Ovary (tissue), 9 donors: ENCODE data around the gene TDRD9. TPM values are rescaled to one million over a fixed set of nuclear protein-coding genes. Genes with fewer than 3 reads are reported as not detected.
"Not testable (repeated sequence)": the region's sequence is repeated elsewhere in the genome, so short reads cannot be mapped to it uniquely, and the experiment has no call there.

ENCODE experiments used
- DNase-seq, 5 donors: peaks; one replicate each; pipeline ENCODE4 v3.0.0-alpha.2; 2019 to 2020
- H3K27ac ChIP-seq, 2 donors: fragments of 200-600 bp; one replicate each; pipeline versions ENCODE4 v1.5.1 to v1.8.0; 2019 to 2022
- H3K27me3 ChIP-seq: fragments of 200-600 bp; one replicate; pipeline ENCODE4 v1.8.0; 2022
- H3K36me3 ChIP-seq: fragments of 200-600 bp; sonication (generic); one replicate; pipeline ENCODE4 v1.5.1; 2019
- H3K4me1 ChIP-seq: one replicate; pipeline ENCODE4 v1.8.1; 2013; ENCODE audit warnings: mild to moderate bottlenecking, moderate library complexity; ENCODE audit not compliant: insufficient read depth
- H3K4me3 ChIP-seq: fragments of 200-600 bp; sonication (generic); one replicate; pipeline ENCODE4 v1.5.1; 2017
- H3K9me3 ChIP-seq, 2 donors: fragments of 200-600 bp in 1 of 2; sonication (generic) in 1 of 2; one replicate each; pipeline versions ENCODE4 v1.5.1 to v1.8.1; 2013 to 2019; ENCODE audit warnings: mild to moderate bottlenecking in 1 of 2, moderate library complexity in 1 of 2
- CTCF ChIP-seq, 3 donors: fragments of 450-650 bp in 2 of 3; fragments of 200-600 bp in 1 of 3; IDR thresholded peaks; one replicate each; pipeline versions ENCODE4 v1.5.1 to v1.8.0; 2016 to 2022; ENCODE audit warnings: antibody characterized with exemption in 3 of 3, mild to moderate bottlenecking in 1 of 3
- EP300 ChIP-seq: sonication (generic); formaldehyde crosslinking; IDR thresholded peaks from one replicate; pipeline ENCODE4 v1.6.1; 2017; ENCODE audit warnings: antibody characterized with exemption
- POLR2A ChIP-seq: fragments of 450-650 bp; IDR thresholded peaks from one replicate; pipeline ENCODE4 v1.6.1; 2017; ENCODE audit warnings: antibody characterized with exemption, mild to moderate bottlenecking, moderate library complexity
- WGBS, 3 donors: extraction: QIAGEN DNeasy Blood & Tissue Kit in 1 of 3; methylation state at CpG; one replicate each; pipeline versions ENCODE4 v1.1.5 to v1.1.7; 2013 to 2017; 5-methylcytosine and 5-hydroxymethylcytosine counted together
- intact Hi-C, 4 donors: fragments of 100-400 bp; cut with DNase I; formaldehyde crosslinking; loops; one replicate each; pipeline versions ENCODE4 v1.11.0 to v1.15.1; 2022 to 2023
- polyA plus RNA-seq, 2 donors: library from polyadenylated mRNA; stranded (reverse); fragments of 200-250 nt in 1 of 2; fragments of 350-450 nt in 1 of 2; fragmentation: Illumina TruSeq in 1 of 2; extraction: RNeasy Lipid Tissue Mini Kit (QIAGEN cat#74804) in 1 of 2; gene quantifications; one replicate each; pipeline ENCODE4 v1.2.3, GENCODE V29; 2013 to 2014
- total RNA-seq, 7 donors: library from RNA; depleted of rRNA in 2 of 7; stranded (reverse); fragments of >200 nt in 2 of 7; fragmentation: NEBNext Ultra II Directional in 3 of 7; extraction: Animal tissue kit (Norgen Biotek cat#: 25700) in 3 of 7; gene quantifications; one replicate each; pipeline versions ENCODE4 v1.1.0 to v1.2.4, GENCODE V29; 2016 to 2023
- donor health status: DM: no; HTN: no; CAD: no; lungs with moderate emphysema.
- donor health status: DM: no; HTN: no; CAD: no.
- donor health status: Bipolar disorder and iron deficiency.
- donor health status: DM: yes; HTN: yes; CAD: no.
- donor health status: DM: no; HTN: no; CAD: no.
- donor health status: DM: yes; HTN: yes; CAD: no.

TDRD9 gene
- total and polyA plus RNA-seq, 9 donors: 0.23 to 5.1 (median 0.83) TPM

GRCh38 chr14:103910984-103911383 lies 17.3 kb upstream of the TDRD9 start:
- no peaks in the 10 kb centered on the region for H3K36me3 ChIP-seq
- 68 to 71% (median 70%) methylated on average over 6 of the region's 6 CpGs for WGBS, 3 donors
- intact Hi-C loops: loop anchor here in 3 of 4 donors (2.0 to 10.0 kb wide), 3 partner anchors 102 to 336 kb away; no protein-coding TSS in a partner anchor
- no peak for TF ChIP-seq CTCF (IDR thresholded peaks at IDR 0.05)
- no peak for TF ChIP-seq POLR2A
- no peak overlapping the region for H3K27ac ChIP-seq
- H3K4me3 ChIP-seq: no peak overlapping the region
- H3K9me3 ChIP-seq: no peaks in the 10 kb centered on the region
- peak in 1 of 5 donors; percentile 11 for DNase-seq
- H3K27me3 ChIP-seq: no peaks in the 10 kb centered on the region
- H3K4me1 ChIP-seq: no peaks in the 10 kb centered on the region

- no peaks in the 10 kb centered on the region for H3K36me3 ChIP-seq
- H3K27ac ChIP-seq: no peak overlapping the region
- H3K27me3 ChIP-seq: no peaks in the 10 kb centered on the region
- H3K4me3 ChIP-seq: no peak overlapping the region
- H3K4me1 ChIP-seq: peaks cover 7% of the 10 kb centered on the region
- no peak for DNase-seq
- WGBS, 3 donors: 85 to 92% (median 90%) methylated on average over 6 of the region's 6 CpGs
- no peak for TF ChIP-seq CTCF (IDR thresholded peaks at IDR 0.05)
- TF ChIP-seq EP300: no peak
- no peak for TF ChIP-seq POLR2A
- intact Hi-C loops: loop anchor here in 1 of 4 donors (10.0 kb wide), 1 partner anchor 341 kb away; no protein-coding TSS in a partner anchor
- H3K9me3 ChIP-seq: no peaks in the 10 kb centered on the region
Measured at GRCh38 chr14:103915616-103916015, 12.6 kb upstream of the TDRD9 start.

- no peak overlapping the region for H3K4me3 ChIP-seq
- 45 to 55% (median 52%) methylated on average over 14 of the region's 14 CpGs for WGBS, 3 donors
- H3K4me1 ChIP-seq: peaks cover 8% of the 10 kb centered on the region
- no peak for DNase-seq
- no peaks in the 10 kb centered on the region for H3K36me3 ChIP-seq
- intact Hi-C loops: loop anchor here in 1 of 4 donors (10.0 kb wide), 1 partner anchor 342 kb away; no protein-coding TSS in a partner anchor
- H3K9me3 ChIP-seq: no peaks in the 10 kb centered on the region
- no peaks in the 10 kb centered on the region for H3K27me3 ChIP-seq
- TF ChIP-seq CTCF (IDR thresholded peaks at IDR 0.05): no peak
- no peak for TF ChIP-seq POLR2A
- no peak for TF ChIP-seq EP300
- no peak overlapping the region for H3K27ac ChIP-seq
Measured at GRCh38 chr14:103916636-103917262, 11.5 kb upstream of the TDRD9 start.

GRCh38 chr14:103920981-103921854 lies 7.0 kb upstream of the TDRD9 start:
- TF ChIP-seq CTCF (IDR thresholded peaks at IDR 0.05) (peak; percentile 92 to 99 (median 97)), EP300 (no peak), POLR2A (peak; percentile 48)
- intact Hi-C loops: no loop called here
- 0 to 1% (median 0%) methylated on average over 56 to 58 of the region's 58 CpGs for WGBS, 3 donors

GRCh38 chr14:103921855-103922200 lies 6.4 kb upstream of the TDRD9 start:
- intact Hi-C loops, DNase-seq, H3K36me3 ChIP-seq, H3K27ac ChIP-seq, H3K4me1 ChIP-seq, H3K27me3 ChIP-seq, H3K9me3 ChIP-seq: not testable (repeated sequence)
- WGBS, 3 donors: 58 to 75% (median 68%) methylated on average over 12 of the region's 12 CpGs
- peak overlapping the region; percentile 79 for H3K4me3 ChIP-seq

More at GRCh38 chr14:103920981-103921854, 7.0 kb upstream of the TDRD9 start:
- Histone ChIP-seq H3K36me3 (no peaks in the 10 kb centered on the region), H3K4me3 (peak overlapping the region; percentile 79), H3K4me1 (peaks cover 8% of the 10 kb centered on the region), H3K9me3 (no peaks in the 10 kb centered on the region), H3K27ac (peak overlapping the region in 1 of 2 donors; percentile 19), H3K27me3 (no peaks in the 10 kb centered on the region)
- DNase-seq: peak; percentile 88 to 94 (median 91)
